Femur (tissue), 1 donor: ENCODE data around the gene MTCH1.

Experiments
- DNase-seq: peaks from one replicate; pipeline ENCODE4 v3.0.0-alpha.2; 2017

The MTCH1 gene

GRCh38 chr6:36989264-36989663 lies 3.3 kb upstream of the MTCH1 start:
- DNase-seq, result no peak

GRCh38 chr6:36986704-36987047 lies 680 bp upstream of the MTCH1 start:
- DNase-seq, result no peak

- DNase-seq, result no peak
These were observed 584 bp downstream of the MTCH1 start for GRCh38 chr6:36985417-36985807.

- DNase-seq, result peak; percentile 77
These were observed 1.2 kb downstream of the MTCH1 start for GRCh38 chr6:36984581-36985416.

GRCh38 chr6:36983538-36983937 lies 2.5 kb downstream of the MTCH1 start:
- DNase-seq, result no peak

- no peak for DNase-seq
These were observed 4.9 kb downstream of the MTCH1 start for GRCh38 chr6:36980876-36981619.

GRCh38 chr6:36980129-36980528 lies 5.9 kb downstream of the MTCH1 start:
- DNase-seq, result no peak

GRCh38 chr6:36979347-36979742 lies 6.7 kb downstream of the MTCH1 start:
- peak; percentile 74 for DNase-seq

GRCh38 chr6:36978421-36979346 lies 7.3 kb downstream of the MTCH1 start:
- DNase-seq, result no peak

- no peak for DNase-seq
These were observed 8.5 kb downstream of the MTCH1 start for GRCh38 chr6:36977470-36977941.

GRCh38 chr6:36976931-36977330 lies 9.1 kb downstream of the MTCH1 start:
- no peak for DNase-seq

- no peak for DNase-seq
These were observed 9.5 kb downstream of the MTCH1 start for GRCh38 chr6:36976509-36976908.

- DNase-seq, result no peak
These were observed 10.1 kb downstream of the MTCH1 start for GRCh38 chr6:36976007-36976264.

- no peak for DNase-seq
These were observed 10.6 kb downstream of the MTCH1 start for GRCh38 chr6:36975231-36976006.

GRCh38 chr6:36973647-36974046 lies 12.3 kb downstream of the MTCH1 start:
- DNase-seq, result no peak

- no peak for DNase-seq
These were observed 12.8 kb downstream of the MTCH1 start for GRCh38 chr6:36973190-36973589.

GRCh38 chr6:36971921-36972673 lies 13.9 kb downstream of the MTCH1 start:
- no peak for DNase-seq

GRCh38 chr6:36970892-36971842 lies 14.8 kb downstream of the MTCH1 start:
- DNase-seq, result no peak

- DNase-seq, result no peak
These were observed 15.8 kb downstream of the MTCH1 start for GRCh38 chr6:36969988-36970891.
